GM23338 (cell line): ENCODE measurements around the gene TELO2. TPM values are rescaled to one million over a fixed set of nuclear protein-coding genes. Genes with fewer than 3 reads are reported as not detected.

Experiments
- ATAC-seq: fragments of 200-7000 bp; cut with Tn5 transposase; 3 replicates; pipeline ENCODE4 v1.9.1; 2020
- DNase-seq: peaks from one replicate; pipeline ENCODE4 v3.0.0-alpha.2; 2015; ENCODE audit warnings: low spot score
- H2AFZ ChIP-seq: fragments of 200-600 bp; sonication (generic); 2 replicates; pipeline ENCODE4 v1.8.0; 2016; ENCODE audit warnings: antibody characterized with exemption, mild to moderate bottlenecking, moderate library complexity
- H3F3A ChIP-seq: fragments of 200-600 bp; sonication (generic); replicated peaks from 2 replicates; pipeline ENCODE4 v1.8.0; 2017; ENCODE audit warnings: antibody characterized with exemption, mixed run types, low read depth
- H3K27ac ChIP-seq: fragments of 200-600 bp; sonication (generic); 2 replicates; pipeline ENCODE4 v1.6.1; 2016; ENCODE audit warnings: low read depth
- H3K27me3 ChIP-seq: fragments of 200-600 bp; sonication (generic); 2 replicates; pipeline ENCODE4 v1.8.0; 2016; ENCODE audit warnings: mild to moderate bottlenecking, mixed run types, moderate library complexity; ENCODE audit not compliant: insufficient read depth
- H3K36me3 ChIP-seq: fragments of 200-600 bp; sonication (generic); 2 replicates; pipeline ENCODE4 v1.8.0; 2016; ENCODE audit warnings: mild to moderate bottlenecking; ENCODE audit not compliant: insufficient read depth
- H3K4me1 ChIP-seq: fragments of 200-600 bp; sonication (generic); 2 replicates; pipeline ENCODE4 v1.8.0; 2016; ENCODE audit warnings: mild to moderate bottlenecking, moderate library complexity; ENCODE audit not compliant: insufficient read depth
- H3K4me2 ChIP-seq: fragments of 200-600 bp; sonication (generic); 2 replicates; pipeline ENCODE4 v1.7.1; 2017; ENCODE audit warnings: mixed run types
- H3K4me3 ChIP-seq: fragments of 200-600 bp; sonication (generic); 2 replicates; pipeline ENCODE4 v1.6.1; 2016; ENCODE audit warnings: mixed run types
- H3K79me2 ChIP-seq: fragments of 200-600 bp; sonication (generic); replicated peaks from 2 replicates; pipeline ENCODE4 v1.8.0; 2017; ENCODE audit warnings: mild to moderate bottlenecking; ENCODE audit not compliant: insufficient read depth
- H3K9me2 ChIP-seq: fragments of 200-600 bp; sonication (generic); 2 replicates; pipeline ENCODE4 v1.8.0; 2017; ENCODE audit not compliant: insufficient read depth
- H4K20me1 ChIP-seq: fragments of 200-600 bp; sonication (generic); replicated peaks from 2 replicates; pipeline ENCODE4 v1.8.0; 2017; ENCODE audit warnings: mild to moderate bottlenecking; ENCODE audit not compliant: insufficient read depth
- H3K27ac Mint-ChIP-seq: 2 replicates; pipeline ENCODE4 v1.8.0; 2020; ENCODE audit warnings: inconsistent platforms, mild to moderate bottlenecking, moderate library complexity, mixed read lengths
- H3K27me3 Mint-ChIP-seq: 3 replicates; pipeline ENCODE4 v1.8.0; 2022; ENCODE audit warnings: low read depth, mild to moderate bottlenecking, moderate library complexity, mixed read lengths, inconsistent platforms; ENCODE audit not compliant: insufficient read depth, poor library complexity
- H3K36me3 Mint-ChIP-seq: 3 replicates; pipeline ENCODE4 v1.8.0; 2021; ENCODE audit warnings: low read depth, mild to moderate bottlenecking, inconsistent platforms, moderate library complexity, mixed read lengths
- H3K4me1 Mint-ChIP-seq: 3 replicates; pipeline ENCODE4 v1.8.0; 2020; ENCODE audit warnings: mild to moderate bottlenecking, inconsistent platforms, mixed read lengths
- H3K4me3 Mint-ChIP-seq: 3 replicates; pipeline ENCODE4 v1.8.0; 2021; ENCODE audit warnings: moderate library complexity, mild to moderate bottlenecking, inconsistent platforms, mixed read lengths
- H3K9me3 Mint-ChIP-seq: 3 replicates; pipeline ENCODE4 v1.8.0; 2020; ENCODE audit warnings: moderate library complexity, mild to moderate bottlenecking, inconsistent platforms, mixed read lengths
- ETS1 ChIP-seq: IDR thresholded peaks from 2 replicates; pipeline ENCODE4 v1.6.1; 2016; ENCODE audit warnings: antibody characterized with exemption
- EZH2phosphoT487 ChIP-seq: fragments of 200-600 bp; sonication (generic); IDR thresholded peaks from one replicate; pipeline ENCODE4 v1.8.1; 2018; ENCODE audit warnings: antibody characterized with exemption; ENCODE audit not compliant: unreplicated experiment
- JUNB ChIP-seq: IDR thresholded peaks from one replicate; pipeline ENCODE4 v1.6.1; 2016; ENCODE audit warnings: antibody characterized with exemption; ENCODE audit not compliant: unreplicated experiment
- NANOG ChIP-seq: IDR thresholded peaks from 2 replicates; pipeline ENCODE4 v1.6.1; 2016; ENCODE audit warnings: antibody characterized with exemption, borderline replicate concordance
- POLR2AphosphoS5 ChIP-seq: IDR thresholded peaks from 2 replicates; pipeline ENCODE4 v1.6.1; 2016; ENCODE audit warnings: antibody characterized with exemption, low read depth
- REST ChIP-seq: IDR thresholded peaks from one replicate; pipeline ENCODE4 v1.6.1; 2018; ENCODE audit warnings: antibody characterized with exemption; ENCODE audit not compliant: unreplicated experiment
- ZNF331 ChIP-seq: fragments of 250-450 bp; sonication (Bioruptor Pico); IDR thresholded peaks from 2 replicates; pipeline ENCODE4 v1.5.0; 2020; ENCODE audit warnings: low read depth, mild to moderate bottlenecking, moderate library complexity
- ZNF462 ChIP-seq: fragments of 250-450 bp; sonication (Bioruptor Pico); IDR thresholded peaks from 2 replicates; pipeline ENCODE4 v1.5.0; 2020; ENCODE audit warnings: mild to moderate bottlenecking, moderate library complexity
- polyA plus RNA-seq: library from polyadenylated mRNA; unstranded; fragments of >200 nt; fragmentation: Nextera tagmentation; extraction: Ambion mirVana; gene quantifications from 2 replicates; pipeline ENCODE4 v1.2.1, GENCODE V29; 2016
- total RNA-seq: library from RNA; depleted of rRNA; stranded (reverse); fragments of >200 nt; shearing (Covaris generic); gene quantifications from 2 replicates; pipeline ENCODE4 v1.2.3, GENCODE V29; 2014

The TELO2 gene
- total and polyA plus RNA-seq, 2 experiments from 2014 or later: 45.4 to 76.0 TPM

- Histone ChIP-seq H3K79me2 (no peaks in the 10 kb centered on the region), H3K36me3 (no peaks in the 10 kb centered on the region), H3F3A (no peaks in the 10 kb centered on the region), H3K27ac (no peak overlapping the region), H4K20me1 (no peaks in the 10 kb centered on the region), H3K4me1 (no peaks in the 10 kb centered on the region), H3K4me3 (no peak overlapping the region), H3K27me3 (no peaks in the 10 kb centered on the region), H2AFZ (no peak overlapping the region), H3K4me2 (no peak overlapping the region), H3K9me2 (no peaks in the 10 kb centered on the region)
- ATAC-seq: no peak
- Mint-ChIP-seq H3K4me1 (no peaks in the 10 kb centered on the region), H3K9me3 (peaks cover 2% of the 10 kb centered on the region; the same call in 1 of the 3 replicates), H3K27me3 (peaks cover 22% of the 10 kb centered on the region), H3K4me3 (no peak overlapping the region), H3K36me3 (no peaks in the 10 kb centered on the region), H3K27ac (no peak overlapping the region)
- no peak for DNase-seq
- no peak for TF ChIP-seq POLR2AphosphoS5
- no peak for TF ChIP-seq EZH2phosphoT487
- TF ChIP-seq ZNF331 (CRISPR knock-in tag): no peak
- TF ChIP-seq REST: no peak
- no peak for TF ChIP-seq ETS1
- no peak for TF ChIP-seq JUNB
- no peak for TF ChIP-seq NANOG
Observed at GRCh38 chr16:1486551-1487390, 6.4 kb upstream of the TELO2 start.

- peaks cover 2% of the 10 kb centered on the region; the same call in 2 of the 3 replicates for H3K4me1 Mint-ChIP-seq
- H3K9me3 Mint-ChIP-seq: peaks cover 2% of the 10 kb centered on the region; the same call in 1 of the 3 replicates
- no peak for TF ChIP-seq ZNF462 (CRISPR knock-in tag)
- no peak for TF ChIP-seq EZH2phosphoT487
Observed at GRCh38 chr16:1487395-1488053, 5.6 kb upstream of the TELO2 start.

More at GRCh38 chr16:1487395-1488053, 5.6 kb upstream of the TELO2 start:
- Histone ChIP-seq H3K4me2 (no peak overlapping the region), H3K27ac (no peak overlapping the region), H3K9me2 (no peaks in the 10 kb centered on the region), H3K4me3 (no peak overlapping the region), H4K20me1 (no peaks in the 10 kb centered on the region), H3K4me1 (0 out of 2 replicates have a peak, but pooled peaks cover under 1% of the 10 kb centered on the region), H3K27me3 (no peaks in the 10 kb centered on the region), H3K36me3 (no peaks in the 10 kb centered on the region), H2AFZ (no peak overlapping the region), H3K79me2 (no peaks in the 10 kb centered on the region), H3F3A (0 out of 2 replicates have a peak, but pooled peaks cover 1% of the 10 kb centered on the region)
- H3K36me3 Mint-ChIP-seq: no peaks in the 10 kb centered on the region
- no peak overlapping the region for H3K27ac Mint-ChIP-seq
- H3K4me3 Mint-ChIP-seq: no peak overlapping the region
- H3K27me3 Mint-ChIP-seq: peaks cover 23% of the 10 kb centered on the region
- ATAC-seq (no peak), DNase-seq (no peak)
